ENCODE measurements around the gene RHOT2. TPM values are rescaled to one million over a fixed set of nuclear protein-coding genes. Genes with fewer than 3 reads are reported as not detected.
A peak's percentile ranks its signal among the peaks of the same experiment; 100 is the strongest.

Gene RHOT2
- total RNA-seq, 1 experiment from 2014 or later = 210 TPM

DNA sequence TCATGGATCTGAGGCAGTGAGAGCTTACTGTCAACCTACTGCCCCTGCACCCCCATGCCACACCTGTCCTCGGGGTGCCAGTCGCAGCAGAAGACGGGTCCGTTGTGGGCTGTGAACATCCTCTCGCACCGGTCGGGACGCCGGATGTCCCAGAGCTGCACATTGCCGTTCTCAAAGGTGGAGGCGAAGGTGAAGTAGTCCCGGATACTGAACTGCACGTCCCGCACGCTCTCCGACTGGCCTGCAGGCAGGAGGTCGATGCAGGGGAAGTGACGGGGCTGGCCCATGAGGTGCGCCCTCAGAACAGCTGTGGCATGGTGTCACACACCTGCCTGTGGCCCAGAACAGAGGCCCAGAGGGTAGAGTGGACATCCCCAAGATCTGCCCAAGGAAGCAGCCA, 19.6 kb downstream of the RHOT2 start:
- Histone ChIP-seq H3K56ac (ENCODE audit: insufficient read length, low read depth, low read length) (no peak overlapping the region), H2BK120ac (ENCODE audit: low read depth, low read length, poor library complexity, severe bottlenecking) (no peak overlapping the region), H3K23ac (ENCODE audit: insufficient read length, low read depth, low read length) (no peak overlapping the region), H3K79me2 (ENCODE audit: insufficient read depth, low read length) (no peaks in the 10 kb centered on the region), H3K4me1 (ENCODE audit: insufficient read depth, low read length) (no peaks in the 10 kb centered on the region), H3K27ac (ENCODE audit: insufficient read length, low read depth, low read length) (no peak overlapping the region), H2BK5ac (ENCODE audit: insufficient read length, low read length) (no peak overlapping the region), H4K20me1 (ENCODE audit: control insufficient read depth, insufficient read depth, insufficient read length) (no peaks in the 10 kb centered on the region), H2BK20ac (ENCODE audit: low read depth, low read length, poor library complexity, severe bottlenecking) (no peak overlapping the region), H3K4me2 (ENCODE audit: insufficient read depth, insufficient read length, low read length) (no peak overlapping the region), H4K91ac (ENCODE audit: insufficient read length, low read depth, low read length) (no peak overlapping the region), H4K8ac (replicated peaks; ENCODE audit: insufficient read length, low read depth, low read length) (no peak overlapping the region), H2AK5ac (ENCODE audit: insufficient read length, low read length) (no peak overlapping the region), H3K4ac (ENCODE audit: low read depth, low read length) (no peak overlapping the region), H2AFZ (ENCODE audit: low read length) (no peak overlapping the region), H2BK12ac (ENCODE audit: insufficient read length, low read depth, low read length) (no peak overlapping the region), H3K18ac (ENCODE audit: insufficient read length, low read depth, low read length) (no peak overlapping the region), H3K9me3 (ENCODE audit: control insufficient read depth, low read depth, low read length) (no peaks in the 10 kb centered on the region), H4K5ac (ENCODE audit: insufficient read length, low read depth, low read length) (no peak overlapping the region), H3K14ac (ENCODE audit: insufficient read depth, low read length) (no peak overlapping the region), H2BK15ac (ENCODE audit: low read depth, low read length) (no peak overlapping the region), H3K23me2 (ENCODE audit: insufficient read length, low read depth, low read length, poor library complexity, severe bottlenecking) (peaks cover 14% of the 10 kb centered on the region), H3K27me3 (ENCODE audit: insufficient read depth, low read length) (peaks cover 8% of the 10 kb centered on the region; the same call in 1 of the 2 replicates), H3K9ac (ENCODE audit: extremely low read depth, insufficient read length, low read length) (no peak overlapping the region), H3T11ph (ENCODE audit: low read length) (no peak overlapping the region), H3K79me1 (ENCODE audit: insufficient read depth, low read depth, low read length, poor library complexity, severe bottlenecking) (no peaks in the 10 kb centered on the region)
- Mint-ChIP-seq H3K27me3 (ENCODE audit: low read depth) (peaks cover 19% of the 10 kb centered on the region), H3K36me3 (ENCODE audit: insufficient read depth in 1 of 3, low read depth in 3 of 3) (peaks cover 4 to 30% (median 29%) of the 10 kb centered on the region in 3 experiments; a peak in 6 of 7 replicates), H3K4me3 (peak overlapping the region in 1 of 2 experiments; percentile 20; a peak in 1 of 5 replicates), H3K27ac (no peak overlapping the region), H3K4me1 (peaks cover 8 to 15% of the 10 kb centered on the region in 2 experiments), H3K9me3 (no peaks in the 10 kb centered on the region; a peak in 1 of 5 replicates)
- DNase-seq = no peak
- WGBS (ENCODE audit: extremely low coverage, insufficient read length, low lambda C conversion rate) = no CpG with 5 or more reads among the region's 19 CpGs
- no peak for TF ChIP-seq CTCF (conservative IDR thresholded peaks at IDR 0.05)

All from H9 (cell line).